ENCODE results near the gene GHR.

- TF ChIP-seq CTCF (IDR thresholded peaks at IDR 0.05; ENCODE audit: borderline replicate concordance, extremely low read depth, low read length, poor library complexity, severe bottlenecking) (no peak), EZH2 (IDR thresholded peaks at IDR 0.05; ENCODE audit: borderline replicate concordance, low read depth, low read length, severe bottlenecking) (no peak)
These were observed 27.1 kb upstream of the GHR start for GRCh38 chr5:42396111-42396510.

All from DND-41 (cell line).